DND-41 (cell line): ENCODE data around the gene CHAT.
A peak's percentile ranks its signal among the peaks of the same experiment; 100 is the strongest.

Experiments used
- ATAC-seq: fragments of 200-7000 bp; cut with Tn5 transposase; 3 replicates; pipeline ENCODE4 v1.9.1; 2021; ENCODE audit warnings: low read depth; ENCODE audit not compliant: insufficient read depth
- DNase-seq: peaks from one replicate; pipeline ENCODE4 v3.0.0-alpha.2; 2020
- H2AFZ ChIP-seq: 2 replicates; pipeline ENCODE4 v1.6.0; 2012; ENCODE audit warnings: low read depth, low read length
- H3K27ac ChIP-seq: 2 replicates; pipeline ENCODE4 v1.5.1; 2012; ENCODE audit warnings: low read length, inconsistent platforms
- H3K27me3 ChIP-seq: fragments of 200-600 bp; sonication (generic); 2 replicates; pipeline ENCODE4 v1.6.0; 2012; ENCODE audit warnings: low read length, mild to moderate bottlenecking, inconsistent platforms; ENCODE audit not compliant: insufficient read depth, poor library complexity
- H3K36me3 ChIP-seq: 2 replicates; pipeline ENCODE4 v1.5.1; 2012; ENCODE audit warnings: low read length, inconsistent platforms; ENCODE audit not compliant: insufficient read depth
- H3K4me1 ChIP-seq: 2 replicates; pipeline ENCODE4 v1.5.1; 2012; ENCODE audit warnings: mild to moderate bottlenecking, low read length; ENCODE audit not compliant: insufficient read depth
- H3K4me2 ChIP-seq: 2 replicates; pipeline ENCODE4 v1.6.0; 2012; ENCODE audit warnings: mild to moderate bottlenecking, moderate library complexity, low read length, inconsistent platforms; ENCODE audit not compliant: insufficient read depth
- H3K4me3 ChIP-seq, 2 experiments: fragments of 200-600 bp in 1 of 2; shearing (Covaris generic) in 1 of 2; 2 replicates each; pipeline ENCODE4 v1.5.1; 2012 to 2016; ENCODE audit warnings: inconsistent platforms in 2 of 2, low read length in 2 of 2, mild to moderate bottlenecking in 2 of 2, low read depth in 1 of 2, moderate library complexity in 1 of 2
- H3K79me2 ChIP-seq: 2 replicates; pipeline ENCODE4 v1.6.0; 2012; ENCODE audit warnings: low read length, inconsistent platforms; ENCODE audit not compliant: insufficient read depth
- H3K9ac ChIP-seq: 2 replicates; pipeline ENCODE4 v1.6.0; 2012; ENCODE audit warnings: low read depth, mild to moderate bottlenecking, inconsistent platforms, low read length, moderate library complexity
- H3K9me3 ChIP-seq: 2 replicates; pipeline ENCODE4 v1.5.1; 2012; ENCODE audit warnings: low read length, moderate library complexity, mild to moderate bottlenecking, inconsistent platforms; ENCODE audit not compliant: insufficient read depth, severe bottlenecking
- H4K20me1 ChIP-seq: 2 replicates; pipeline ENCODE4 v1.6.0; 2012; ENCODE audit warnings: low read length; ENCODE audit not compliant: insufficient read depth
- EZH2 ChIP-seq: IDR thresholded peaks from 3 replicates; pipeline ENCODE4 v1.6.1; 2012; ENCODE audit warnings: borderline replicate concordance, low read depth, mild to moderate bottlenecking, moderate library complexity, low read length, inconsistent platforms; ENCODE audit not compliant: severe bottlenecking
- TF ChIP-seq, protein P1 (sequence below): IDR thresholded peaks from 2 replicates; pipeline ENCODE4 v1.5.1; 2012; ENCODE audit warnings: borderline replicate concordance, low read length, moderate library complexity, mild to moderate bottlenecking; ENCODE audit not compliant: poor library complexity, severe bottlenecking; ENCODE audit errors: extremely low read depth

Gene CHAT

DNA sequence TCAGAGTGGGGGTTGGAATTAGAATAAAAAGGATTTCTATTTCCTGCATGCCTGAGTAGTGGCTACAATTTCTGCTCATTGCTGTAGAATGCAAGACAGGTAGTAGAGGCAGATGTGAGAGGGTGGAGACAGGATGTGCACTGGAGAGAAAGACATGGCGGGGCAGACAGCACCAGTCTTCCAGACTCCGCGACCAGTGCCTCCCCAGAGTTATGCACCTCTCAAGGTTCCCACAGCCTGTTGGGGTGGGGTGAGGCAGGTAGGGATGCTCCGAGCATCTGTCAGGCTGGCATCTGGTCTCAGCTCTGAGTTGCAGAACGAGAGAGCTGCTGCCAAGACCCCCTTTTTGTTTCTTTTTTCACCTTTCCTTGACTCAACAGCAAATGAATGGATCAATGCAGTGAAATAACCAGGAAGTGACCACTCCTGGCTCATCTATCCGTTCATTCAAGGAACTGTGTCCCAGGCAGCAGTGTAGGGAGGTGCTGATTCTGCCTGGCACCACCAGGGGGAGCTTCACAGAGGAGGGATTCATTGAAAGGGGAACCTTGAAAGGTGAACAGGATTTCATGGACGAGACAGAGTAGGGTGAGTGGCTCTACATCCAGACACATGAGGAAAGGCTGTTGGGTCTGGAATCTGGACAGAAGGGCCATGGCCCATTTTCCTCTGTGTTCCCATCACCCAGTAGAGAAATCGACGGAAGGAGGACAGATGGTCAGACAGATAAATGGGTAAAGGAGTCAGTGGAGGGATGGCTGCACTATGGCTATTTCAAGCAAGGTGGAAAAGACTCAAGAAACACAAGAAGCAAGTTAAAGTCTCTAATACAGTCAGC is 20.9 kb upstream of the CHAT start:
- Histone ChIP-seq H3K79me2 (no peaks in the 10 kb centered on the region), H3K9me3 (no peaks in the 10 kb centered on the region), H3K4me2 (no peak overlapping the region), H3K9ac (no peak overlapping the region), H3K27me3 (no peaks in the 10 kb centered on the region), H3K4me3 (no peak overlapping the region), H3K4me1 (no peaks in the 10 kb centered on the region), H3K27ac (no peak overlapping the region), H2AFZ (no peak overlapping the region), H4K20me1 (no peaks in the 10 kb centered on the region), H3K36me3 (no peaks in the 10 kb centered on the region)
- DNase-seq = peak; percentile 70
- no peak for TF ChIP-seq EZH2
- TF ChIP-seq, protein P1, sequence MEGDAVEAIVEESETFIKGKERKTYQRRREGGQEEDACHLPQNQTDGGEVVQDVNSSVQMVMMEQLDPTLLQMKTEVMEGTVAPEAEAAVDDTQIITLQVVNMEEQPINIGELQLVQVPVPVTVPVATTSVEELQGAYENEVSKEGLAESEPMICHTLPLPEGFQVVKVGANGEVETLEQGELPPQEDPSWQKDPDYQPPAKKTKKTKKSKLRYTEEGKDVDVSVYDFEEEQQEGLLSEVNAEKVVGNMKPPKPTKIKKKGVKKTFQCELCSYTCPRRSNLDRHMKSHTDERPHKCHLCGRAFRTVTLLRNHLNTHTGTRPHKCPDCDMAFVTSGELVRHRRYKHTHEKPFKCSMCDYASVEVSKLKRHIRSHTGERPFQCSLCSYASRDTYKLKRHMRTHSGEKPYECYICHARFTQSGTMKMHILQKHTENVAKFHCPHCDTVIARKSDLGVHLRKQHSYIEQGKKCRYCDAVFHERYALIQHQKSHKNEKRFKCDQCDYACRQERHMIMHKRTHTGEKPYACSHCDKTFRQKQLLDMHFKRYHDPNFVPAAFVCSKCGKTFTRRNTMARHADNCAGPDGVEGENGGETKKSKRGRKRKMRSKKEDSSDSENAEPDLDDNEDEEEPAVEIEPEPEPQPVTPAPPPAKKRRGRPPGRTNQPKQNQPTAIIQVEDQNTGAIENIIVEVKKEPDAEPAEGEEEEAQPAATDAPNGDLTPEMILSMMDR = peak; percentile 97
- ATAC-seq = peak; percentile 82

- Histone ChIP-seq H3K4me3 (no peak overlapping the region), H2AFZ (no peak overlapping the region), H3K4me2 (no peak overlapping the region), H3K9ac (no peak overlapping the region), H3K9me3 (no peaks in the 10 kb centered on the region), H3K27ac (no peak overlapping the region), H3K4me1 (no peaks in the 10 kb centered on the region), H4K20me1 (no peaks in the 10 kb centered on the region), H3K27me3 (no peaks in the 10 kb centered on the region), H3K36me3 (no peaks in the 10 kb centered on the region), H3K79me2 (no peaks in the 10 kb centered on the region)
- ATAC-seq (no peak), DNase-seq (no peak)
- TF ChIP-seq, protein P1 = no peak
- no peak for TF ChIP-seq EZH2
These were observed 20.3 kb upstream of the CHAT start for GRCh38 chr10:49593564-49593875.

GRCh38 chr10:49593998-49594397 is 19.8 kb upstream of the CHAT start:
- Histone ChIP-seq H4K20me1 (no peaks in the 10 kb centered on the region), H3K27ac (no peak overlapping the region), H3K79me2 (no peaks in the 10 kb centered on the region), H3K9ac (no peak overlapping the region), H3K27me3 (no peaks in the 10 kb centered on the region), H3K4me1 (no peaks in the 10 kb centered on the region), H2AFZ (no peak overlapping the region), H3K4me2 (no peak overlapping the region), H3K9me3 (no peaks in the 10 kb centered on the region), H3K36me3 (no peaks in the 10 kb centered on the region), H3K4me3 (no peak overlapping the region)
- ATAC-seq (no peak), DNase-seq (no peak)
- TF ChIP-seq EZH2 = no peak
- TF ChIP-seq, protein P1 = no peak
